ENCODE results near the gene RNASE13. TPM values are rescaled to one million over a fixed set of nuclear protein-coding genes. Genes with fewer than 3 reads are reported as not detected.

The RNASE13 gene
- total RNA-seq, 1 experiment from 2014 or later: not detected

DNA sequence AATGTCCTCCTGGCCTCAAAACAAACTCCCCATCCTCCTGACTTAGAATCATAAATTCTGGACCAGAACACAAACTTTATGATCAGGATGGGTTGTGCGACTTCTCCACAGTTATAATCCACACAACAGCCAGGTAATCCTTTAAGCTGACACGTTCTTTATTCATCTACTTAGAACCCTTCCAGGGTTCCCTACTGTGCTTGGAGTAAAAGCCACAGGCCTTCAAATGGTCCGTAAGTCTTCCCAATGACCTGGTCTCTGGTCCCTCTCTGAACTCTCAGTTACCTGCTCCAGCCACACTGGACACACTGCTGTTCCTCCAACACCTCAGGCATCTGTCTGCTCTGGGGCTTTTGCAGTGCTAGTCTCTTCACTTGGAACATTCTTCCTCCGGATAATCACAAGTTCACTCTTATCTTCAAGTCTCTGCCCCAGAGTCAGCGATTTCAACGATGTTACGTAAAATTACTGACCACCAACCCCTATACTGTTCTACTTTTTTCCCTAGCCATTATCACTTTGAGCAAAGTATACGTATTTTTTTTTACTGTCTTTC is 5.8 kb upstream of the RNASE13 start:
- no peak for DNase-seq
- no peaks in the 10 kb centered on the region for H3K9me3 ChIP-seq
- Mint-ChIP-seq H3K27me3 (ENCODE audit: insufficient read depth, unreplicated experiment) (peaks cover 16% of the 10 kb centered on the region), H3K36me3 (ENCODE audit: insufficient read depth, unreplicated experiment) (no peaks in the 10 kb centered on the region), H3K9me3 (ENCODE audit: unreplicated experiment) (no peaks in the 10 kb centered on the region), H3K4me3 (ENCODE audit: unreplicated experiment) (no peak overlapping the region), H3K27ac (ENCODE audit: unreplicated experiment) (no peak overlapping the region), H3K4me1 (ENCODE audit: low read depth, unreplicated experiment) (peaks cover 21% of the 10 kb centered on the region)
- no TSS peak for BruUV-seq (replicated peaks)
- TF ChIP-seq, protein P1, sequence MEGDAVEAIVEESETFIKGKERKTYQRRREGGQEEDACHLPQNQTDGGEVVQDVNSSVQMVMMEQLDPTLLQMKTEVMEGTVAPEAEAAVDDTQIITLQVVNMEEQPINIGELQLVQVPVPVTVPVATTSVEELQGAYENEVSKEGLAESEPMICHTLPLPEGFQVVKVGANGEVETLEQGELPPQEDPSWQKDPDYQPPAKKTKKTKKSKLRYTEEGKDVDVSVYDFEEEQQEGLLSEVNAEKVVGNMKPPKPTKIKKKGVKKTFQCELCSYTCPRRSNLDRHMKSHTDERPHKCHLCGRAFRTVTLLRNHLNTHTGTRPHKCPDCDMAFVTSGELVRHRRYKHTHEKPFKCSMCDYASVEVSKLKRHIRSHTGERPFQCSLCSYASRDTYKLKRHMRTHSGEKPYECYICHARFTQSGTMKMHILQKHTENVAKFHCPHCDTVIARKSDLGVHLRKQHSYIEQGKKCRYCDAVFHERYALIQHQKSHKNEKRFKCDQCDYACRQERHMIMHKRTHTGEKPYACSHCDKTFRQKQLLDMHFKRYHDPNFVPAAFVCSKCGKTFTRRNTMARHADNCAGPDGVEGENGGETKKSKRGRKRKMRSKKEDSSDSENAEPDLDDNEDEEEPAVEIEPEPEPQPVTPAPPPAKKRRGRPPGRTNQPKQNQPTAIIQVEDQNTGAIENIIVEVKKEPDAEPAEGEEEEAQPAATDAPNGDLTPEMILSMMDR (IDR thresholded peaks at IDR 0.05; ENCODE audit: insufficient read depth in 1 of 2, low read depth in 1 of 2, low read length in 1 of 2, severe bottlenecking in 1 of 2, unreplicated experiment in 1 of 2): no peak
- no peaks in the 10 kb centered on the region for H3K36me3 ChIP-seq (ENCODE audit: control insufficient read depth, insufficient read depth, low read length)
- CTCF ChIA-PET: interaction anchor here (0.8 to 4.0 kb wide), 12 partner anchors 9 to 397 kb away, joined by 3 to 229 read pairs (median 8); partner anchors contain the start of genes ARHGEF40 and SLC39A2
- no peak overlapping the region for H3K4me3 ChIP-seq (ENCODE audit: low read depth, low read length)
- peaks cover 24% of the 10 kb centered on the region for H3K4me1 ChIP-seq
- intact Hi-C loops (cut with micrococcal nuclease; ENCODE audit: unreplicated experiment): loop anchor here (1.0 kb wide), 4 partner anchors 26 to 183 kb away; no protein-coding TSS in a partner anchor
- POLR2A ChIA-PET: interaction anchor here (2.0 kb wide), 1 partner anchor 26 kb away, joined by 12 read pairs; no protein-coding TSS in a partner anchor
- H3K27me3 ChIP-seq (replicated peaks; ENCODE audit: control insufficient read depth, insufficient read depth, low read length): no peaks in the 10 kb centered on the region

DNA sequence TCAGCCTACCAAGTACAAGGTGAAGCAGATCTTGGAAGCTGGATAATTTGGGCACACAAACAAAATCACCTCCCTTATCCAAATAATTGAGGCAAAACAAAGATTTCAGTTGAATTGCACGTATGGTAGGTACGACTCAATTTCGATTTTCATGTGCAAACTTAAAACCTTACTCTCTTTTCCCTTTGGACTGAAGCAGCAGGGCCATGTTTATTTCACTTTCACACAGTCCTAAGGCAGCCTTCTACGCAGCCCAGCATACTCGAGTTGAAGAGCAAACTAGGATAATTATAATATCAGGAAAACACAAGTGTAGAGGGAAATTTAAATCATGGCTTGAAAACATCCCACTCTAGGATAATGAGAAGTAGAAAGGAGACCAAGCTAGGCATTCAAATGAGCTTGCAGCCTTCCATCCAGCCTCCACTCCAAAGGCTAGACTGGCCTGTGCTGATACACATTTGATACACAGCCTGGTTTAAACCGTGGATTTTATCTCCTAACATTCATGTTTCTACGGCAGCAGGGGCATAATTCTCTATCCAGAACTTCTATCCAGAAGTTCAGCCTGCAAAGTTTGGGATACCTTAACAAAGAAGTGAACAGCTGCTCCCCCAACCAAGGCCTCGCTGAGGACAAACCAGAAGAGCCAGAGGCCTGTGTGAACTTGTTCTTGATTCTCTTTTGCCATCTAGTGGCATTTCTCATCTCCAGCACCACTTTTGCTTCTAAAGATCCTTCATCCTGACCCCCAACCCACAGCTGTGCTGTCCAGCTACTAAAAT is 5.2 kb upstream of the RNASE13 start:
- ChIA-PET CTCF (interaction anchor here (0.8 to 4.0 kb wide), 12 partner anchors 8 to 397 kb away, joined by 3 to 229 read pairs (median 8); partner anchors contain the start of genes ARHGEF40 and SLC39A2), POLR2A (interaction anchor here (2.0 kb wide), 1 partner anchor 25 kb away, joined by 12 read pairs; no protein-coding TSS in a partner anchor)
- TF ChIP-seq, protein P1 (IDR thresholded peaks at IDR 0.05; ENCODE audit: insufficient read depth in 1 of 2, low read depth in 1 of 2, low read length in 1 of 2, severe bottlenecking in 1 of 2, unreplicated experiment in 1 of 2): peak; percentile 60 to 72
- Mint-ChIP-seq H3K9me3 (ENCODE audit: unreplicated experiment) (no peaks in the 10 kb centered on the region), H3K4me3 (ENCODE audit: unreplicated experiment) (no peak overlapping the region), H3K36me3 (ENCODE audit: insufficient read depth, unreplicated experiment) (no peaks in the 10 kb centered on the region), H3K27ac (ENCODE audit: unreplicated experiment) (no peak overlapping the region), H3K27me3 (ENCODE audit: insufficient read depth, unreplicated experiment) (peaks cover 10% of the 10 kb centered on the region), H3K4me1 (ENCODE audit: low read depth, unreplicated experiment) (peaks cover 21% of the 10 kb centered on the region)
- no peaks in the 10 kb centered on the region for H3K36me3 ChIP-seq (ENCODE audit: control insufficient read depth, insufficient read depth, low read length)
- intact Hi-C loops (cut with micrococcal nuclease; ENCODE audit: unreplicated experiment): loop anchor here (1.0 kb wide), 4 partner anchors 25 to 182 kb away; no protein-coding TSS in a partner anchor
- BruUV-seq (replicated peaks): no TSS peak
- no peaks in the 10 kb centered on the region for H3K9me3 ChIP-seq
- H3K4me1 ChIP-seq: peaks cover 24% of the 10 kb centered on the region
- peak; percentile 54 to 68 for DNase-seq
- no peak overlapping the region for H3K4me3 ChIP-seq (ENCODE audit: low read depth, low read length)
- H3K27me3 ChIP-seq (replicated peaks; ENCODE audit: control insufficient read depth, insufficient read depth, low read length): no peaks in the 10 kb centered on the region

Data from Caco-2 (cell line).